B cell (primary cell): Measurements from ENCODE around the gene PHF21B.
"Not testable (repeated sequence)": the region's sequence is repeated elsewhere in the genome, so short reads cannot be mapped to it uniquely, and the experiment has no call there.

Experiments used
- CTCF ChIP-seq: fragments of 200-600 bp; IDR thresholded peaks from one replicate; pipeline ENCODE4 v1.8.0; 2022; ENCODE audit warnings: antibody characterized with exemption, mild to moderate bottlenecking
- EZH2 ChIP-seq: IDR thresholded peaks from 2 replicates; pipeline ENCODE4 v1.6.1; 2012; ENCODE audit warnings: borderline replicate concordance, low read depth, mild to moderate bottlenecking, moderate library complexity, low read length; ENCODE audit not compliant: insufficient read depth, poor library complexity, severe bottlenecking

DNA sequence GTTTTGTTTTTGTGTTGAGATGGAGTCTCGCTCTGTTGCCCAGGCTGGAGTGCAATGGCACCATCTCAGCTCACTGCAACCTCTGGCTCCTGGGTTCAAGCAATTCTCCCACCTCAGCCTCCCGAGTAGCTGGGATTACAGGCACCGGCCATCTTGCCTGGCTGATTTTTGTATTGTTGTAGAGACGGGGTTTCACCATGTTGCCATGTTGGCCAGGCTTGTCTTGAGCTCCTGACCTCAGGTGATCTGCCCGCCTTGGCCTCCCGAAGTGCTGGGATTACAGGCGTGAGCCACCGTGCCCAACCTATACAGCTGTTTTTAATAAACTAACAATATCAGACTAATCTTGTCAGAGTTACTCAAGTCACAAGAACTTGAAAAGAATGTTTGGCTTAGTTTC lies 155.2 kb downstream of the PHF21B start:
- not testable (repeated sequence) for TF ChIP-seq CTCF, EZH2
